A673 (cell line): ENCODE results near the gene ITSN1. TPM values are rescaled to one million over a fixed set of nuclear protein-coding genes. Genes with fewer than 3 reads are reported as not detected.

Source experiments
- BruUV-seq: library from RNA; stranded (reverse); fragments of 400-500 nt; replicated peaks from 2 replicates; lab custom pipeline; 2021; lab: Mats Ljungman, UMichigan
- CTCF ChIA-PET: fragments of 300-600 bp; sonication (Branson Sonifier 250); formaldehyde crosslinking; loops from one replicate; lab custom pipeline; 2022; ENCODE audit warnings: antibody characterized with exemption; lab: Charles Lee
- POLR2A ChIA-PET: fragments of 300-600 bp; sonication (Branson Sonifier 250); formaldehyde crosslinking; loops from one replicate; lab custom pipeline; 2022; ENCODE audit warnings: antibody characterized with exemption; ENCODE audit not compliant: low non-redundant PET; lab: Charles Lee
- DNase-seq: peaks from one replicate; pipeline ENCODE4 v3.0.0-alpha.2; 2015; ENCODE audit warnings: low spot score
- H3K27ac ChIP-seq: fragments of 200-600 bp; sonication (generic); 2 replicates; pipeline ENCODE4 v1.5.1; 2016; ENCODE audit warnings: mixed run types, low read depth, mild to moderate bottlenecking, mixed read lengths, antibody characterized with exemption, low read length; ENCODE audit not compliant: poor library complexity, severe bottlenecking
- H3K27me3 ChIP-seq: fragments of 200-600 bp; sonication (generic); replicated peaks from 2 replicates; pipeline ENCODE4 v1.6.1; 2017; ENCODE audit warnings: mixed run types, low read depth, mild to moderate bottlenecking, mixed read lengths, antibody characterized with exemption, low read length; ENCODE audit not compliant: insufficient read depth, poor library complexity
- H3K36me3 ChIP-seq: fragments of 200-600 bp; sonication (generic); 2 replicates; pipeline ENCODE4 v1.6.1; 2016; ENCODE audit warnings: mixed run types, mild to moderate bottlenecking, mixed read lengths, antibody characterized with exemption, low read length; ENCODE audit not compliant: insufficient read depth, poor library complexity, severe bottlenecking
- H3K4me1 ChIP-seq: fragments of 200-600 bp; sonication (generic); 2 replicates; pipeline ENCODE4 v1.6.1; 2017; ENCODE audit warnings: mixed run types, mild to moderate bottlenecking, mixed read lengths, antibody characterized with exemption, low read length; ENCODE audit not compliant: insufficient read depth, poor library complexity, severe bottlenecking
- H3K4me3 ChIP-seq: fragments of 200-600 bp; sonication (generic); 2 replicates; pipeline ENCODE4 v1.5.1; 2016; ENCODE audit warnings: low read depth, mixed run types, mild to moderate bottlenecking, mixed read lengths, low read length; ENCODE audit not compliant: poor library complexity, severe bottlenecking
- H3K9me3 ChIP-seq: fragments of 200-600 bp; sonication (generic); 2 replicates; pipeline ENCODE4 v1.6.1; 2016; ENCODE audit warnings: mixed run types, low read depth, mild to moderate bottlenecking, mixed read lengths, antibody characterized with exemption, low read length; ENCODE audit not compliant: poor library complexity, severe bottlenecking
- EZH2 ChIP-seq: fragments of 200-600 bp; sonication (generic); IDR thresholded peaks from 2 replicates; pipeline ENCODE4 v1.6.1; 2017; ENCODE audit warnings: borderline replicate concordance, low read depth, mild to moderate bottlenecking, mixed read lengths, antibody characterized with exemption, low read length; ENCODE audit not compliant: poor library complexity, severe bottlenecking
- intact Hi-C: fragments of 100-400 bp; cut with micrococcal nuclease; formaldehyde crosslinking; loops from one replicate; pipeline ENCODE4 v1.10.0; 2022; ENCODE audit not compliant: unreplicated experiment
- total RNA-seq: library from RNA; stranded (reverse); gene quantifications from 2 replicates; pipeline ENCODE4 v1.2.3, GENCODE V29; 2021
- TF ChIP-seq, protein P1 (sequence below): fragments of 300-800, 200-600 bp; sonication (generic); conservative IDR thresholded peaks from 2 replicates; pipeline ENCODE4 v1.5.1; 2017; ENCODE audit warnings: low read depth, mild to moderate bottlenecking, antibody characterized with exemption, low read length, moderate library complexity, mixed read lengths

Gene ITSN1
- total RNA-seq, 1 experiment from 2014 or later: 54.2 TPM

DNA sequence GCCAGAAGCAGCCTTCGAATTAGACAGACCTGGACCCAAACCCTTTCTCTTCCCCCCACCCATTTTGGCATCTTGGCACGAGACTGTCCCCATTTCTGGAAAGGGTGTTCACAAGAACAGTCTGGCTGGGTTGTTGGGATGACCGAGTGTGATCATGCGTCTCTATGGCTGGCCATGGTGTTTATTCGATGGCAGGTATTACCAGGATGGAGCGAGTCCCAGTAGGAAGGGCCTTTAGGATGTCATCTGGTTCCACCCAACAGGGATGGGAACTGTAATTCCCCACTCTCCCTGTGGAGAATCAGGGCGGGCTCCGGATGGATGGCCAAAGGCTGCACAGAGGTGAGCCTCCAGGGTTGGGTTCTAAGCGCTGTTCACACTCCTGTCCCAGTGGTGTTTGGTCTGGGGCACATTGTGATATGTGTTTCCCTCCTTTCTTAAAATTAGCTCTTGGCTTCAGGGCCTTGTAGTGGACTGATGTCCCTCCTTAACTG, 306.7 kb downstream of the ITSN1 start:
- ChIA-PET POLR2A (no interaction called here), CTCF (no interaction called here)
- intact Hi-C loops: no loop called here
- no TSS peak for BruUV-seq
- H3K27me3 ChIP-seq: no peaks in the 10 kb centered on the region
- no peak overlapping the region for H3K27ac ChIP-seq
- H3K36me3 ChIP-seq: no peaks in the 10 kb centered on the region
- H3K4me3 ChIP-seq: no peak overlapping the region
- no peak for DNase-seq
- peaks cover 16% of the 10 kb centered on the region for H3K4me1 ChIP-seq
- H3K9me3 ChIP-seq: no peaks in the 10 kb centered on the region
- TF ChIP-seq, protein P1, sequence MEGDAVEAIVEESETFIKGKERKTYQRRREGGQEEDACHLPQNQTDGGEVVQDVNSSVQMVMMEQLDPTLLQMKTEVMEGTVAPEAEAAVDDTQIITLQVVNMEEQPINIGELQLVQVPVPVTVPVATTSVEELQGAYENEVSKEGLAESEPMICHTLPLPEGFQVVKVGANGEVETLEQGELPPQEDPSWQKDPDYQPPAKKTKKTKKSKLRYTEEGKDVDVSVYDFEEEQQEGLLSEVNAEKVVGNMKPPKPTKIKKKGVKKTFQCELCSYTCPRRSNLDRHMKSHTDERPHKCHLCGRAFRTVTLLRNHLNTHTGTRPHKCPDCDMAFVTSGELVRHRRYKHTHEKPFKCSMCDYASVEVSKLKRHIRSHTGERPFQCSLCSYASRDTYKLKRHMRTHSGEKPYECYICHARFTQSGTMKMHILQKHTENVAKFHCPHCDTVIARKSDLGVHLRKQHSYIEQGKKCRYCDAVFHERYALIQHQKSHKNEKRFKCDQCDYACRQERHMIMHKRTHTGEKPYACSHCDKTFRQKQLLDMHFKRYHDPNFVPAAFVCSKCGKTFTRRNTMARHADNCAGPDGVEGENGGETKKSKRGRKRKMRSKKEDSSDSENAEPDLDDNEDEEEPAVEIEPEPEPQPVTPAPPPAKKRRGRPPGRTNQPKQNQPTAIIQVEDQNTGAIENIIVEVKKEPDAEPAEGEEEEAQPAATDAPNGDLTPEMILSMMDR: no peak
- no peak for TF ChIP-seq EZH2

Other genes starting within 250 kb of the ITSN1 start
- gene IFNGR2, start 239.1 kb upstream of the ITSN1 start, total RNA-seq: 48.9 and 50.8 TPM in 2 replicates
- 18.9 and 19.1 TPM in 2 replicates for gene TMEM50B, start 162.5 kb upstream of the ITSN1 start, total RNA-seq
- gene DNAJC28, start 150.8 kb upstream of the ITSN1 start, total RNA-seq: 1.7 and 2.1 TPM in 2 replicates
- gene GART, start 100.4 kb upstream of the ITSN1 start, total RNA-seq: 205 and 210 TPM in 2 replicates
- gene SON, start 99.5 kb upstream of the ITSN1 start, total RNA-seq: 322 and 328 TPM in 2 replicates
- gene DONSON, start 53.8 kb upstream of the ITSN1 start, total RNA-seq: 42.6 and 48.5 TPM in 2 replicates
- gene CRYZL1, start 760 bp upstream of the ITSN1 start, total RNA-seq: 46.6 and 55.7 TPM in 2 replicates